GM23248 (cell line): Measurements from ENCODE around the gene FHOD3. TPM values are rescaled to one million over a fixed set of nuclear protein-coding genes. Genes with fewer than 3 reads are reported as not detected.
"Not testable (repeated sequence)": the region's sequence is repeated elsewhere in the genome, so short reads cannot be mapped to it uniquely, and the experiment has no call there.

Experiments
- DNase-seq: peaks from one replicate; pipeline ENCODE4 v3.0.0-alpha.2; 2015
- H2AFZ ChIP-seq: fragments of 200-600 bp; sonication (generic); 2 replicates; pipeline ENCODE4 v1.6.1; 2016; ENCODE audit warnings: antibody characterized with exemption
- H3F3A ChIP-seq: fragments of 200-600 bp; sonication (generic); 2 replicates; pipeline ENCODE4 v1.6.1; 2016; ENCODE audit warnings: mild to moderate bottlenecking, antibody characterized with exemption, mixed run types; ENCODE audit not compliant: insufficient read depth
- H3K27ac ChIP-seq: fragments of 200-600 bp; sonication (generic); 2 replicates; pipeline ENCODE4 v1.5.1; 2016; ENCODE audit warnings: mild to moderate bottlenecking
- H3K27me3 ChIP-seq: fragments of 200-600 bp; sonication (generic); replicated peaks from 2 replicates; pipeline ENCODE4 v1.6.1; 2016; ENCODE audit warnings: mild to moderate bottlenecking; ENCODE audit not compliant: insufficient read depth
- H3K36me3 ChIP-seq: fragments of 200-600 bp; sonication (generic); 2 replicates; pipeline ENCODE4 v1.6.1; 2016; ENCODE audit warnings: low read depth, mild to moderate bottlenecking
- H3K4me1 ChIP-seq: fragments of 200-600 bp; sonication (generic); 2 replicates; pipeline ENCODE4 v1.6.1; 2016; ENCODE audit warnings: mild to moderate bottlenecking; ENCODE audit not compliant: insufficient read depth
- H3K4me2 ChIP-seq: fragments of 200-600 bp; sonication (generic); one replicate; pipeline ENCODE4 v1.6.1; 2016; ENCODE audit warnings: mild to moderate bottlenecking; ENCODE audit not compliant: unreplicated experiment
- H3K4me3 ChIP-seq: fragments of 200-600 bp; sonication (generic); 2 replicates; pipeline ENCODE4 v1.5.1; 2016; ENCODE audit warnings: mild to moderate bottlenecking
- H3K79me2 ChIP-seq: fragments of 200-600 bp; sonication (generic); 2 replicates; pipeline ENCODE4 v1.6.1; 2016; ENCODE audit warnings: mild to moderate bottlenecking; ENCODE audit not compliant: insufficient read depth
- H3K9ac ChIP-seq: fragments of 200-600 bp; sonication (generic); 2 replicates; pipeline ENCODE4 v1.6.1; 2016; ENCODE audit warnings: mild to moderate bottlenecking
- H3K9me2 ChIP-seq: fragments of 200-600 bp; sonication (generic); 2 replicates; pipeline ENCODE4 v1.6.1; 2016; ENCODE audit warnings: mixed run types, mild to moderate bottlenecking, moderate library complexity; ENCODE audit not compliant: insufficient read depth
- H3K9me3 ChIP-seq: fragments of 200-600 bp; sonication (generic); one replicate; pipeline ENCODE4 v1.6.1; 2017; ENCODE audit warnings: low read depth
- H4K20me1 ChIP-seq: fragments of 200-600 bp; sonication (generic); 2 replicates; pipeline ENCODE4 v1.6.0; 2016; ENCODE audit not compliant: insufficient read depth
- EZH2 ChIP-seq: fragments of 200-600 bp; sonication (generic); IDR thresholded peaks from 2 replicates; pipeline ENCODE4 v1.6.1; 2018; ENCODE audit warnings: antibody characterized with exemption, mild to moderate bottlenecking; ENCODE audit not compliant: insufficient read depth, poor library complexity, severe bottlenecking
- EZH2phosphoT487 ChIP-seq: fragments of 200-600 bp; sonication (generic); IDR thresholded peaks from 2 replicates; pipeline ENCODE4 v1.6.1; 2018; ENCODE audit warnings: antibody characterized with exemption, moderate library complexity, mild to moderate bottlenecking, low read depth; ENCODE audit not compliant: insufficient read depth
- WGBS, 2 experiments: methylation state at CpG; one replicate each; pipeline ENCODE4 v1.1.6; 2015 to 2017; ENCODE audit warnings: low lambda C conversion rate in 2 of 2, low coverage in 1 of 2; ENCODE audit errors: missing lambda C conversion rate in 2 of 2; 5-methylcytosine and 5-hydroxymethylcytosine counted together
- in situ Hi-C: fragments of 300-500 bp; cut with MboI; formaldehyde crosslinking; loops from 2 replicates; pipeline ENCODE4 v1.15.0; 2020
- polyA plus RNA-seq: library from polyadenylated mRNA; unstranded; fragments of >200 nt; fragmentation: Nextera tagmentation; extraction: Ambion mirVana; gene quantifications from 2 replicates; pipeline ENCODE4 v1.2.1, GENCODE V29; 2016
- total RNA-seq: library from RNA; depleted of rRNA; stranded (reverse); fragments of >200 nt; shearing (Covaris generic); gene quantifications from 2 replicates; pipeline ENCODE4 v1.2.3, GENCODE V29; 2014

FHOD3 gene
- total and polyA plus RNA-seq, 2 experiments from 2014 or later, result 1.6 to 10.1 TPM

DNA sequence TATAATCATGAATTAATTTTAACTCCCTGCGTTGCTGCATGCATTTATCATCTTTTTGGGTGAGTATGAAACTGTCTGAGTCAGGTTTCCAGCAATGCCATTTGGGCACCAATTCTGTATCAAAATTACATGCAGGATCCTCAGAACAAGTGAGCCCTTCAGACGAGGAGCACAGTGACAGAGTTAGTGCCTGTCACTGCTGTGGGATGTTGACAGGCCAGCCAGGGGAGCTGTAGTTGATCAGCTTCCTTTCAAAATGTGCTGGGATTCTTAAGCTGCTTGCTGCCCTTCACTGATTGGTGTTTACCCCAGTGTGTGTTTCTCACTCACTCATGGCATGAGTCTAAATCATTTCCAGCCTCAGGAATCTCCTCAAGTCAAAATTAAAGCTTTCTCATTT, 422.1 kb downstream of the FHOD3 start:
- no peaks in the 10 kb centered on the region for H3F3A ChIP-seq
- WGBS, 2 experiments, result 68 to 73% methylated on average over 2 of the region's 2 CpGs
- TF ChIP-seq EZH2 (no peak), EZH2phosphoT487 (no peak)
- H2AFZ ChIP-seq, result no peak overlapping the region
- H3K27ac ChIP-seq, result no peak overlapping the region
- no peaks in the 10 kb centered on the region for H3K9me2 ChIP-seq
- H3K36me3 ChIP-seq, result no peaks in the 10 kb centered on the region
- H3K9me3 ChIP-seq, result no peaks in the 10 kb centered on the region
- no peaks in the 10 kb centered on the region for H3K79me2 ChIP-seq
- no peaks in the 10 kb centered on the region for H4K20me1 ChIP-seq
- no peak for DNase-seq
- in situ Hi-C loops, result no loop called here
- no peaks in the 10 kb centered on the region for H3K4me1 ChIP-seq
- no peaks in the 10 kb centered on the region for H3K27me3 ChIP-seq
- H3K9ac ChIP-seq, result no peak overlapping the region
- no peak overlapping the region for H3K4me3 ChIP-seq
- no peak overlapping the region for H3K4me2 ChIP-seq

DNA sequence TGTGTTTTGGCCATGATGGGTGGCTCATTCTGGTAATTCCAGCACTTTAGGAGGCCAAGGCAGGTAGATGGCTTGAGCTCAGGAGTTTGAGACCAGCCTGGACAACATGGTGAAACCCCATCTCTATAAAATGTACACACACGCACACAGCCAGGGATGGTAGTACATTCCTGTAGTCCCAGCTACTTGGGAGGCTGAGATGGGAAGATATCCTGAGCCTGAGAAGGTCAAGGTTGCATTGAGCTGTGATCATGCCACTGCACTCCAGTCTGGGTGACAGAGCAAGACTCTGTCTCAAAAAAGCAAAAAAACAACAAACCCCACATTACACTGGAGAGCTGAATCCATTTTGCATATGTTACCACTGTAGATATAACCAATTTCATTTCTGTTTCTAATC, 423.8 kb downstream of the FHOD3 start:
- H3K4me2 ChIP-seq, H2AFZ ChIP-seq, H3K4me1 ChIP-seq, H4K20me1 ChIP-seq, H3K9me3 ChIP-seq, H3K27me3 ChIP-seq, DNase-seq, H3K27ac ChIP-seq, H3K9me2 ChIP-seq, H3K4me3 ChIP-seq, in situ Hi-C loops, H3K79me2 ChIP-seq, H3F3A ChIP-seq, H3K36me3 ChIP-seq, H3K9ac ChIP-seq: not testable (repeated sequence)
- 92 to 100% methylated on average over 1 of the region's 1 CpG for WGBS, 2 experiments

DNA sequence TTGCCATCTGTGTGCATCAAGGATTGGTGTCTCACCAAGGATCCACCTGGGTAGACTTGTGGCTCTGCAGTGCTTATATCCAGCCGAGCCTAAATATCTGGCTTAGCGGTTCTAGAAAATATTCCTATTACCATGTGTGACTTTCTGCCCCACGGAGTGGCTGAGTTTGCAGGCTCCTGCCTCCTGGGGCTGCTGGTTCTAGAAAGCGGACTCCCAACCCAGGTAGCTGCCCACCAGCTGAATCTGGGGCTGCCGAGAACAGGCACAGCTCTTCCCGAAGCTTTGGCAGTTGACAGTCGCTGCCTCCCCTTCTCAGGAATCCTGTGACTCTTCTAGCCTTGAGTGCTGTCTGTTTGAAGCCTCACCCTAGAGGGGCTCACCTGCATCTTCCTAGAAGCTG, 426.7 kb downstream of the FHOD3 start:
- Histone ChIP-seq H3K4me3 (peak overlapping the region; percentile 34; the same call in 1 of the 2 replicates), H3K4me2 (peak overlapping the region; percentile 65)

DNA sequence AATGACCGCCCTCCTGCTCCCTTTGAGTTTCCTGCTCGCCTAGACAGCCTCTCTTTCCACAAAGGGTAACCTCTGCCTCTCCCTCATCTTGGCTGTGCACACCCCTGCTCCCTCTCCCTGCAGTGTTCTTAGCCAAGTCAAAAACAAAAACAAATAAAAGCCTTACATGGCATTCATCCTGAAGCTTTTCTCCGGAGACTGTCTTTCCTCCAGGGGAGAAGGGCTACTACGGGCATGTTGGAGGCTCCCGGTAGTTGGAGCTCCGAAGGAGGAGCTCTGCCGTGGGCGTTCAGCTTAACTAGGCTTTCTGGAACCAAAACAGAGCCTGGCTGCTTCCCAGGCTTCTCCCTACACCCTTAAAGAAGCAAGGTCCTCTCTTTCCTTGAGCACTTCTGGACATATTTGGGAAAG, 427.1 kb downstream of the FHOD3 start:
- Histone ChIP-seq H3K4me3 (peak overlapping the region; percentile 34; the same call in 1 of the 2 replicates), H3K4me2 (peak overlapping the region; percentile 65), H3K9me2 (no peaks in the 10 kb centered on the region), H4K20me1 (no peaks in the 10 kb centered on the region), H3K79me2 (no peaks in the 10 kb centered on the region), H3K27me3 (no peaks in the 10 kb centered on the region), H3K9ac (no peak overlapping the region), H3K36me3 (no peaks in the 10 kb centered on the region), H3K4me1 (no peaks in the 10 kb centered on the region), H3K27ac (no peak overlapping the region), H3F3A (no peaks in the 10 kb centered on the region), H2AFZ (peak overlapping the region; percentile 50), H3K9me3 (no peaks in the 10 kb centered on the region)
- in situ Hi-C loops, result no loop called here
- WGBS, 2 experiments, result 25 to 29% methylated on average over 8 of the region's 8 CpGs
- TF ChIP-seq EZH2phosphoT487, result no peak
- no peak for TF ChIP-seq EZH2
- DNase-seq, result peak; percentile 60

More for the DNA sequence above, 426.7 kb downstream of the FHOD3 start:
- Histone ChIP-seq H4K20me1 (no peaks in the 10 kb centered on the region), H3K9me2 (no peaks in the 10 kb centered on the region), H3K4me1 (no peaks in the 10 kb centered on the region), H3F3A (no peaks in the 10 kb centered on the region), H3K27me3 (no peaks in the 10 kb centered on the region), H3K79me2 (no peaks in the 10 kb centered on the region), H3K9ac (no peak overlapping the region), H2AFZ (peak overlapping the region; percentile 50), H3K27ac (no peak overlapping the region), H3K36me3 (no peaks in the 10 kb centered on the region), H3K9me3 (no peaks in the 10 kb centered on the region)
- no peak for DNase-seq
- TF ChIP-seq EZH2phosphoT487 (no peak), EZH2 (no peak)
- 34 to 39% methylated on average over 7 of the region's 7 CpGs for WGBS, 2 experiments
- in situ Hi-C loops, result no loop called here

DNA sequence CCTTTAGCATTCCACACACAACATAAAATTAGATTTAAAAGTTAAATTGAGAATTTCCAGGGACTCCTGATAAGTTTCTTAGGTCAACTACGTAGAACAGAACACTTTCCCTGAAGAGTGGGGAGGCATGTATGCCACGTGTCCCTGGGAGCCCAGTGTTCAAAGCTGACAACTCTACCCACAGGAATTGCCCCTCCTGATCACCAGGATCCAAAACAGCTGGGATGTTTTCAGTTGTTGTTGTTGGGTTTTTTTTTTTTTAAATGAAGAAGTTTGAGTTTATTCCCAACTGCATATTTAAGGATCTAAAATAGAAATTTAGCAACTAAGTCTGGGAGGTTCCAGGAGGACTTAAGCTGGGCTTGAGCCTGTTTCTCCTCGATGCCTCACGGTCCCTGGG, 430.8 kb downstream of the FHOD3 start:
- WGBS, 2 experiments, result 49 to 51% methylated on average over 4 of the region's 4 CpGs
- DNase-seq, result no peak

More for the DNA sequence above, 430.8 kb downstream of the FHOD3 start:
- Histone ChIP-seq H3K4me2 (no peak overlapping the region), H3F3A (no peaks in the 10 kb centered on the region), H2AFZ (no peak overlapping the region), H3K4me1 (no peaks in the 10 kb centered on the region), H3K79me2 (no peaks in the 10 kb centered on the region), H3K27ac (no peak overlapping the region), H3K9me2 (no peaks in the 10 kb centered on the region), H4K20me1 (no peaks in the 10 kb centered on the region), H3K36me3 (no peaks in the 10 kb centered on the region), H3K9ac (no peak overlapping the region), H3K4me3 (no peak overlapping the region), H3K27me3 (no peaks in the 10 kb centered on the region), H3K9me3 (no peaks in the 10 kb centered on the region)
- in situ Hi-C loops, result no loop called here
- TF ChIP-seq EZH2phosphoT487, result no peak
